ENCODE results near the gene HAUS2. TPM values are rescaled to one million over a fixed set of nuclear protein-coding genes. Genes with fewer than 3 reads are reported as not detected.

The HAUS2 gene
- total and polyA plus RNA-seq, 7 donors: 11.1 to 24.6 (median 18.3) TPM

GRCh38 chr15:42584031-42584765 is 35.6 kb downstream of the HAUS2 start:
- 36 to 40% methylated on average over 4 of the region's 4 CpGs for WGBS, 2 donors
- no peaks in the 10 kb centered on the region for H3K9me3 ChIP-seq
- intact Hi-C loops (cut with DNase I): loop anchor here (5.0 kb wide), 1 partner anchor 37 kb away; the partner anchor contains the start of genes HAUS2 and LRRC57
- peak overlapping the region; percentile 22 to 49 (median 42) for H3K4me3 ChIP-seq
- H3K27me3 ChIP-seq: no peaks in the 10 kb centered on the region
- peaks cover 0 to 78% (median 55%) of the 10 kb centered on the region in 4 donors for H3K4me1 ChIP-seq
- TF ChIP-seq EP300 (IDR thresholded peaks at IDR 0.05) (no peak), POLR2AphosphoS5 (IDR thresholded peaks at IDR 0.05) (no peak), POLR2A (IDR thresholded peaks at IDR 0.05) (no peak)
- H3K36me3 ChIP-seq: peaks cover 0 to 19% (median 0%) of the 10 kb centered on the region in 4 donors
- peak overlapping the region; percentile 82 to 84 (median 82) for H3K27ac ChIP-seq
- no peak for DNase-seq

GRCh38 chr15:42590619-42591237 is 42.1 kb downstream of the HAUS2 start:
- no peak overlapping the region for H3K4me3 ChIP-seq
- H3K9me3 ChIP-seq: no peaks in the 10 kb centered on the region
- no peak for DNase-seq
- H3K36me3 ChIP-seq: peaks cover 0 to 18% (median 0%) of the 10 kb centered on the region in 4 donors
- H3K27ac ChIP-seq: peak overlapping the region in 3 of 4 donors; percentile 71 to 82 (median 72)
- 91% methylated on average over 5 of the region's 5 CpGs for WGBS, 2 donors
- H3K27me3 ChIP-seq: no peaks in the 10 kb centered on the region
- TF ChIP-seq POLR2A (IDR thresholded peaks at IDR 0.05): no peak
- no peak for TF ChIP-seq POLR2AphosphoS5 (IDR thresholded peaks at IDR 0.05)
- H3K4me1 ChIP-seq: peaks cover 0 to 82% (median 58%) of the 10 kb centered on the region in 4 donors
- intact Hi-C loops (cut with DNase I): no loop called here

- Histone ChIP-seq H3K27ac (peak overlapping the region; percentile 71 to 82 (median 76)), H3K27me3 (no peaks in the 10 kb centered on the region), H3K9me3 (no peaks in the 10 kb centered on the region), H3K4me1 (peaks cover 0 to 84% (median 62%) of the 10 kb centered on the region in 4 donors), H3K36me3 (peaks cover 0 to 12% (median 0%) of the 10 kb centered on the region in 4 donors), H3K4me3 (no peak overlapping the region)
- 46 to 77% methylated on average over 10 of the region's 10 CpGs for WGBS, 2 donors
- peak in 1 of 4 experiments; percentile 20 for TF ChIP-seq CTCF (IDR thresholded peaks at IDR 0.05)
- TF ChIP-seq EP300 (IDR thresholded peaks at IDR 0.05): no peak
- no peak for TF ChIP-seq POLR2A (IDR thresholded peaks at IDR 0.05)
- no peak for TF ChIP-seq POLR2AphosphoS5 (IDR thresholded peaks at IDR 0.05)
- no peak for DNase-seq
- intact Hi-C loops (cut with DNase I): no loop called here
Observed at GRCh38 chr15:42591238-42591934, 42.7 kb downstream of the HAUS2 start.

- peaks cover 0 to 87% (median 62%) of the 10 kb centered on the region in 4 donors for H3K4me1 ChIP-seq
- intact Hi-C loops (cut with DNase I): no loop called here
Observed at GRCh38 chr15:42592716-42593115, 44.1 kb downstream of the HAUS2 start.

More at GRCh38 chr15:42592716-42593115, 44.1 kb downstream of the HAUS2 start:
- H3K36me3 ChIP-seq: no peaks in the 10 kb centered on the region
- DNase-seq: no peak
- WGBS, 2 donors: 42 to 73% methylated on average over 3 of the region's 3 CpGs
- no peaks in the 10 kb centered on the region for H3K9me3 ChIP-seq
- H3K4me3 ChIP-seq: no peak overlapping the region
- H3K27me3 ChIP-seq: no peaks in the 10 kb centered on the region
- peak overlapping the region; percentile 71 to 82 (median 76) for H3K27ac ChIP-seq
- TF ChIP-seq POLR2A (IDR thresholded peaks at IDR 0.05) (no peak), POLR2AphosphoS5 (IDR thresholded peaks at IDR 0.05) (no peak), CTCF (IDR thresholded peaks at IDR 0.05) (no peak), EP300 (IDR thresholded peaks at IDR 0.05) (no peak)
